Measurements from ENCODE around the gene DLGAP1. TPM values are rescaled to one million over a fixed set of nuclear protein-coding genes. Genes with fewer than 3 reads are reported as not detected.

DLGAP1 gene
- total RNA-seq, 4 donors from 2014 or later: 2.0 to 4.7 (median 2.1) TPM; not detected in 1

DNA sequence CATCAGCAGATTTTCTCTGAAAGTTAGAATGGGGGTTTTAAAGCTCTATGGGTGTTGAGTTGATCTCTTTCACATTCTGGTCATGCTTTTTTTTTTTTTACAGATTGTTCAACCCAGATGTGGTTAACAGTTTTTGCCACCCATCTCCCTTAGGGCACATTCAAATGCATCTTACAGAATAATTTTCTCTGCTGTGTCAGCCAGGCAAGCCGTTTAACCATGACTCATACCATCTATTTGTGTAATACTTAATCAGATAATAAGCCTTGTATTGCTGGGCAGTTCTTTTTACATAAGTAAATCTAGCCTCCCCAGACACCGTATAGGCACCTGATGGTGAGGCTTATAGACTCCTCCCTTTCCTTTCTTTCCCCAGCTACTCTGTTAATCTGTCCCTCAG lies 943.1 kb downstream of the DLGAP1 start:
- DNase-seq (ENCODE audit: low spot score in 2 of 2): no peak
- Histone ChIP-seq H3K36me3 (no peaks in the 10 kb centered on the region), H3K27ac (no peak overlapping the region), H3K27me3 (no peaks in the 10 kb centered on the region), H3K9me3 (no peaks in the 10 kb centered on the region), H3K4me1 (peaks cover 21% of the 10 kb centered on the region), H3K4me3 (no peak overlapping the region)
- 5% methylated on average over 2 of the region's 2 CpGs for WGBS
- TF ChIP-seq POLR2A (IDR thresholded peaks at IDR 0.05) (no peak), POLR2AphosphoS5 (IDR thresholded peaks at IDR 0.05) (no peak), EP300 (IDR thresholded peaks at IDR 0.05) (no peak)
- TF ChIP-seq, protein P1, sequence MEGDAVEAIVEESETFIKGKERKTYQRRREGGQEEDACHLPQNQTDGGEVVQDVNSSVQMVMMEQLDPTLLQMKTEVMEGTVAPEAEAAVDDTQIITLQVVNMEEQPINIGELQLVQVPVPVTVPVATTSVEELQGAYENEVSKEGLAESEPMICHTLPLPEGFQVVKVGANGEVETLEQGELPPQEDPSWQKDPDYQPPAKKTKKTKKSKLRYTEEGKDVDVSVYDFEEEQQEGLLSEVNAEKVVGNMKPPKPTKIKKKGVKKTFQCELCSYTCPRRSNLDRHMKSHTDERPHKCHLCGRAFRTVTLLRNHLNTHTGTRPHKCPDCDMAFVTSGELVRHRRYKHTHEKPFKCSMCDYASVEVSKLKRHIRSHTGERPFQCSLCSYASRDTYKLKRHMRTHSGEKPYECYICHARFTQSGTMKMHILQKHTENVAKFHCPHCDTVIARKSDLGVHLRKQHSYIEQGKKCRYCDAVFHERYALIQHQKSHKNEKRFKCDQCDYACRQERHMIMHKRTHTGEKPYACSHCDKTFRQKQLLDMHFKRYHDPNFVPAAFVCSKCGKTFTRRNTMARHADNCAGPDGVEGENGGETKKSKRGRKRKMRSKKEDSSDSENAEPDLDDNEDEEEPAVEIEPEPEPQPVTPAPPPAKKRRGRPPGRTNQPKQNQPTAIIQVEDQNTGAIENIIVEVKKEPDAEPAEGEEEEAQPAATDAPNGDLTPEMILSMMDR (IDR thresholded peaks at IDR 0.05): no peak

DNA sequence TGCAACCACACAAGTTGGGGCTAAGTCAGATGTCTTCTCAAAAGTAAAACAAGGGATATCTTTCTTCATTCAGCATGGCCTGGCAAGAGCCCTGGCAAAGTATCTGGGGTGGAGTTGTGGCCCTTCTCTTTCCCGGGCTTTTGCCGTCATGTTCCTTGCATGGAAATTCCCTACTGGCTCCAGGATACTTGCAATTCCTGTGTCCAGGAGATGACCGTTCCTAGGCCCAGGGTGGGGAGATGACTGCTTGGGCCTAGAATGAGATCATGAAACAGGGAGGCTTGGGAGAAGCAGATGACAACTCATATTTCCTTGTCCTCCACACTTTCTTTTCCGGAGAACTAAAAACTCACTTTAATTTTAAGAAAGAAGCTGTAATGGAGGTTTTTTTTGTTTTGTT lies 944.2 kb downstream of the DLGAP1 start:
- WGBS: 73% methylated on average over 4 of the region's 4 CpGs
- no peaks in the 10 kb centered on the region for H3K9me3 ChIP-seq
- no peak overlapping the region for H3K27ac ChIP-seq
- H3K4me1 ChIP-seq: peaks cover 21% of the 10 kb centered on the region
- no peaks in the 10 kb centered on the region for H3K27me3 ChIP-seq
- DNase-seq (ENCODE audit: low spot score in 2 of 2): no peak
- no peaks in the 10 kb centered on the region for H3K36me3 ChIP-seq
- no peak for TF ChIP-seq EP300 (IDR thresholded peaks at IDR 0.05)
- TF ChIP-seq POLR2AphosphoS5 (IDR thresholded peaks at IDR 0.05): no peak
- TF ChIP-seq, protein P1 (IDR thresholded peaks at IDR 0.05): no peak
- no peak for TF ChIP-seq POLR2A (IDR thresholded peaks at IDR 0.05)
- H3K4me3 ChIP-seq: no peak overlapping the region

DNA sequence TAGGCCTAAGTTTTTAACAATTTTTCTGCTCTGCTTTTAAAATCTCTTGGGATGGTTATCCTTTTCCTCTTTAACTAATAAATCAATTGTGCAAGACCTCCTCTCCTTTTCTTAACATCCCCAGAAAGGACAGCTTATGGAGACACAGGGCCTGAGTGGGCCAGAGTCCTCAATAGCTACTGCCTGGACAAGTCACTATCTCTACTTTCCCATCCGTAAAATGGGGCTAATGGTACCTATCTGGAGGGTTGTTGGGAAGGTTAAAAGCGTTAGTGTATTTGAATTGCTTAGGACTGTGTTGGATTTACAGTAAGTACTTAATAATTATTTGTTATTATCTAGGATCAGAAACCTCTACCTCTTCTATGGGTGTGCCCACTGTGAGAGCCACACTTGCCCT lies 945.1 kb downstream of the DLGAP1 start:
- no peak overlapping the region for H3K27ac ChIP-seq
- H3K27me3 ChIP-seq: no peaks in the 10 kb centered on the region
- peaks cover 21% of the 10 kb centered on the region for H3K4me1 ChIP-seq
- TF ChIP-seq EP300 (IDR thresholded peaks at IDR 0.05) (no peak), POLR2A (IDR thresholded peaks at IDR 0.05) (no peak), POLR2AphosphoS5 (IDR thresholded peaks at IDR 0.05) (no peak)
- TF ChIP-seq, protein P1 (IDR thresholded peaks at IDR 0.05): no peak
- WGBS: 94% methylated on average over 2 of the region's 2 CpGs
- no peak for DNase-seq (ENCODE audit: low spot score in 2 of 2)
- H3K36me3 ChIP-seq: no peaks in the 10 kb centered on the region
- no peak overlapping the region for H3K4me3 ChIP-seq
- H3K9me3 ChIP-seq: no peaks in the 10 kb centered on the region

DNA sequence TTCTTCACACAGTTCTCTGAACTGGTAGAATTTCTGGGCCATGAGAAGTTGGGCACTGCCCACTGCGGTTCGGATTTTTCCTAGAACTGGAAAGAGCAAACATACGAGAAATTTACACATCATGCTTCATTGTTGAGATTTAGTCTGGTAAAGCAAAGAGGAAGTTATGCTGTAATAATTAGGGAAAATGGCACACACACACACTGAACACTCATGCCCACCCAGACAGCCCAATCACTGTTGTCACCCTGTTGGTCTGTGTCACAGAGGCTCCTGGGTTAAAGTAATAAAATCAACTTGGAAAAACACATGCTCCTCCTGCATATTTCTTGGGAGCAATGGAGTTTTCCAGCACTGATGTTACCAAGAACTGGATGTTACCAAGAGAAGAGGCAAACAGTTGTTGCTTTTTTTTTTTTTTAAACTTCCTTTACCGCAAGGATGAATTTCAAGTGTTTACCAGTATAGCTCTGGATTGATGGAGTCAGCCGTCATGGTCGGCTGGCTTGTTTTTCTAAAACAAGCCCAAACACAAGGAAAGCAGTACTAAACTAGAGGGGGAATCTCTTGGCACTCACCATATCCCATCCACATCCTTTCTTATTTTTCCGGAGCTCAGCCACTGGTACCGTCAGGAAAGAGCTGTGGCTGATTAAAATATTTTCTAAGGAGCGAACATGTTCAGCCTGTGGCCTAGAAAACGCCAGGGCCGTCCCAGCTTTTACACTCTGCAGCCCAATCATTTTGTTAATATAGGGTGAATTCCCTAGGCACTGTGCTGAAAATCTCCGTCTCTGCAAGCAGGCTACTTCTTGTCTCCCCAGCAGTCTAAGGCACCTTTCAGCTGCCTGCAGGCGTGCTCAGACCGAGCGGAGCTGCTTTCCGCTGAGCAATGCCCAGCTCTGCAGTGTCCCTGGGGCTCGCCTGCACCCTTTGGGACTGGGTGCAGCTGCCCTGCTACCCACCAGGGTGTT lies 946.2 kb downstream of the DLGAP1 start:
- H3K36me3 ChIP-seq: no peaks in the 10 kb centered on the region
- H3K27ac ChIP-seq: no peak overlapping the region
- no peaks in the 10 kb centered on the region for H3K27me3 ChIP-seq
- 50% methylated on average over 17 of the region's 17 CpGs for WGBS
- no peak for DNase-seq (ENCODE audit: low spot score in 2 of 2)
- peaks cover 21% of the 10 kb centered on the region for H3K4me1 ChIP-seq
- H3K9me3 ChIP-seq: no peaks in the 10 kb centered on the region
- H3K4me3 ChIP-seq: no peak overlapping the region
- no peak for TF ChIP-seq POLR2AphosphoS5 (IDR thresholded peaks at IDR 0.05)
- TF ChIP-seq, protein P1 (IDR thresholded peaks at IDR 0.05): no peak
- no peak for TF ChIP-seq EP300 (IDR thresholded peaks at IDR 0.05)
- no peak for TF ChIP-seq POLR2A (IDR thresholded peaks at IDR 0.05)

DNA sequence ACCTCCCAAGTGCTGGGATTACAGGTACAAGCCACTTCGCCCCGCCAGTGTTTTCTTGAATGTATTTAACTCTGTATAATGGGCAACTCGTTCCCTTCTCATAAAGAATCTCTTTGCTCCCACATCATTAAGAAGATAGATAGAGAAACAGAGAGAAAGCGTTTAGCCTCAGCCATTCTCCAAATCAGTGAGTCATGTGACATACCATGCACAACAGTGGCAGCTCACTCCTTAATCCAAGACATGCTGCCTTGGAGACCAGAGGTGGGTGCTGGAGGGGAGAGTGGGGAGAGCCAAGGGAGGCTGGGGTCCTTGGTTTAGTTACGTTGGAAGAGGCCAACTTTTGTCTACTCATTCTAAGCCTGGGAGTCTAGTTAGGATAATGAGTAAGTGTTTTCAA lies 950.5 kb downstream of the DLGAP1 start:
- DNase-seq (ENCODE audit: low spot score in 2 of 2): no peak
- 85% methylated on average over 5 of the region's 5 CpGs for WGBS
- H3K27me3 ChIP-seq: peaks cover 10% of the 10 kb centered on the region
- H3K4me1 ChIP-seq: peaks cover 9% of the 10 kb centered on the region
- H3K4me3 ChIP-seq: no peak overlapping the region
- H3K27ac ChIP-seq: no peak overlapping the region
- no peaks in the 10 kb centered on the region for H3K9me3 ChIP-seq
- TF ChIP-seq EP300 (IDR thresholded peaks at IDR 0.05) (no peak), POLR2A (IDR thresholded peaks at IDR 0.05) (no peak), POLR2AphosphoS5 (IDR thresholded peaks at IDR 0.05) (no peak)
- TF ChIP-seq, protein P1 (IDR thresholded peaks at IDR 0.05): no peak
- no peaks in the 10 kb centered on the region for H3K36me3 ChIP-seq
